RWPE2 (cell line): ENCODE measurements around the gene KRT4.

ENCODE experiments used
- ATAC-seq: fragments of 200-7000 bp; cut with Tn5 transposase; 3 replicates; pipeline ENCODE4 v1.9.1; 2021; ENCODE audit warnings: low read depth
- DNase-seq: peaks from one replicate; pipeline ENCODE4 v3.0.0-alpha.2; 2020; ENCODE audit warnings: low spot score
- H3K27ac ChIP-seq: fragments of 450-650 bp; 2 replicates; pipeline ENCODE4 v1.5.1; 2017; ENCODE audit warnings: mild to moderate bottlenecking; ENCODE audit not compliant: poor library complexity, severe bottlenecking
- H3K27me3 ChIP-seq: fragments of 250-450 bp; sonication (Bioruptor Pico); 2 replicates; pipeline ENCODE4 v1.5.1; 2021; ENCODE audit warnings: mild to moderate bottlenecking, moderate library complexity; ENCODE audit not compliant: insufficient read depth, poor library complexity, severe bottlenecking
- H3K36me3 ChIP-seq: fragments of 250-450 bp; sonication (Bioruptor Pico); 2 replicates; pipeline ENCODE4 v1.5.1; 2020; ENCODE audit warnings: low read depth, mild to moderate bottlenecking, moderate library complexity
- H3K4me1 ChIP-seq: fragments of 250-450 bp; sonication (Bioruptor Pico); 2 replicates; pipeline ENCODE4 v1.5.1; 2021; ENCODE audit warnings: mild to moderate bottlenecking, moderate library complexity; ENCODE audit not compliant: insufficient read depth, poor library complexity, severe bottlenecking
- H3K4me3 ChIP-seq: fragments of 250-450 bp; sonication (Bioruptor Pico); 2 replicates; pipeline ENCODE4 v1.5.1; 2021; ENCODE audit warnings: mild to moderate bottlenecking, moderate library complexity; ENCODE audit not compliant: severe bottlenecking
- H3K9me3 ChIP-seq: fragments of 250-450 bp; sonication (Bioruptor Pico); 2 replicates; pipeline ENCODE4 v1.5.1; 2021; ENCODE audit warnings: mild to moderate bottlenecking, moderate library complexity; ENCODE audit not compliant: severe bottlenecking
- CTCF ChIP-seq: fragments of 450-650 bp; IDR thresholded peaks from one replicate; pipeline ENCODE4 v1.5.1; 2017; ENCODE audit warnings: mild to moderate bottlenecking, moderate library complexity; ENCODE audit not compliant: poor library complexity, severe bottlenecking

The KRT4 gene

DNA sequence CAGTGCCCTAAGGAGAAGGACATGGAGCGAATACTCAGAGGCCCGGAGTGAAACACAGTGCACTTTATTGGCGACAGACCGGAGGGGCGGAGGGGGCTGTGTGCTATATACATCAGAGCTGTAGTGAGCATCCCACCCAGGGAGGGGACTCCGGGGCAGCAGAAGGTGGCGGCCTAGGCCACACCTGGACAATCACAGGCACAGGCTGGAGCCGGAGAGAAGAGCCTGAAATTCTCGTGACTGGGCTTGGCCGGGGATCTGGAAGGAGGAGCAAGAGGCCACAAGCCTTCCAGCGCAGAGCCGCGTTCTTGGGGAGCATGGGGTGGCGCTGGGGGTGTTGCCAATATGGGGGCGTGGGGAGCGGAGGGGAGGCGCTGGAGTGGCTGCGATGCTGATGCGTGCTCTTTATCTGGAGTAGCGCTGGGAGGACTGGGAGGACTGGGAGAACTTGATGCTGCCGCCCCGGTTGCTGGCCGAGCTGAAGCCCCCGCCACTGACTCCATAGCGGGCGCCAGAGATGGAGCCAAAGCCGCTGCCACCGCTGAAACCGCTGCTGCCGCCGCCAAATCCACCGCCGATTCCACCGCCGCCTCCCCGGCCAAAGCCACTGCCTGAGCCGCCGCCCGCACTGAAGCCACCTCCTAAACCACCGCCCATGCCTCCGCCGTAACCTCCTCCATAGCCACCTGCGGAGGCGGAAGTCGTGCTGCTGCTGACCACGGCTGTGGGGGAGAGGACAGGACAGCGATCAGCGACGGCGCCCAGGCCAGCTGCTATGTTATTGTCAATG is 24.1 kb downstream of the KRT4 start:
- TF ChIP-seq CTCF = no peak
- H3K27me3 ChIP-seq = no peaks in the 10 kb centered on the region
- no peak overlapping the region for H3K27ac ChIP-seq
- H3K9me3 ChIP-seq = no peaks in the 10 kb centered on the region
- H3K4me3 ChIP-seq = no peak overlapping the region
- no peaks in the 10 kb centered on the region for H3K36me3 ChIP-seq
- H3K4me1 ChIP-seq = no peaks in the 10 kb centered on the region
- ATAC-seq (peak; percentile 43; the same call in 2 of the 3 replicates), DNase-seq (no peak)

DNA sequence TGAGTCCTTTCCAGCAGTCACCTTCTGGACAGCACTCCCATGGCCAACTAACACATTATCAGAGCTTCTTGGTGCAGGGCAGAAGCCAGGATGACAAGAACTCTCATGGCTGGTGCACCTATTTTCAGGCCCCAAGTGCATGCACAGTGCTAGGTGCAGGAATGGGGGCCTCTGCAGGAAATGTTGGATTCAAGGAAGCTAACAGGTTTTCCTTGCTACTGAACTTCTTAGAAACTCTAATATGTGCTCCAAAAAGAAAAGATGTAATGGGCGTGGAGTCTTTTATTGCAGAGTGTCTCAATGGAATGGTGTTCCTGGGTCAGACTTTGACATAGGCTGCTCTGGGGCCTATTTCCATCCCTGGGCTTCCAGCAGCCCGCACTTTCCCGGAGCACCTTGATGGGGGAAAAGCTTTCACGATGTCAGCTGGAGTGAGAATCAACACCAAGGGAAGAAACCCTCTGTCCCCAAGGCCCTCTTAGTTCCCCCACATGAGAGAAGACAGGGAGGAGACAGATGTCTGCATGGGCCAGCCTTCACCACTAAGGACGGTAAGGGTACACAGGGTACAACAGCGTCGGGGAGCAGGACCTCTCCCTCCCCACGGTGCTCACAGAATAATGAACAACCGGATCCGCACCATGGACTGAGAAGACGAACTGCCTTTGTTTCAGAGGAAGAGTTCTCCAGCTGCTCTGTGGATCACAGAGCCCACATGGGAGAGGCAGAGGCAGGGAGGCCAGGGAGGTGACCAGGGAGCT is 24.9 kb downstream of the KRT4 start:
- TF ChIP-seq CTCF = no peak
- Histone ChIP-seq H3K4me1 (no peaks in the 10 kb centered on the region), H3K27ac (no peak overlapping the region), H3K36me3 (no peaks in the 10 kb centered on the region), H3K27me3 (no peaks in the 10 kb centered on the region), H3K4me3 (no peak overlapping the region), H3K9me3 (no peaks in the 10 kb centered on the region)
- no peak for ATAC-seq
- DNase-seq = no peak

GRCh38 chr12:52788192-52788875 is 25.6 kb downstream of the KRT4 start:
- DNase-seq (no peak), ATAC-seq (no peak)
- Histone ChIP-seq H3K4me1 (no peaks in the 10 kb centered on the region), H3K27ac (no peak overlapping the region), H3K4me3 (no peak overlapping the region), H3K36me3 (no peaks in the 10 kb centered on the region), H3K9me3 (no peaks in the 10 kb centered on the region), H3K27me3 (no peaks in the 10 kb centered on the region)
- TF ChIP-seq CTCF = no peak

DNA sequence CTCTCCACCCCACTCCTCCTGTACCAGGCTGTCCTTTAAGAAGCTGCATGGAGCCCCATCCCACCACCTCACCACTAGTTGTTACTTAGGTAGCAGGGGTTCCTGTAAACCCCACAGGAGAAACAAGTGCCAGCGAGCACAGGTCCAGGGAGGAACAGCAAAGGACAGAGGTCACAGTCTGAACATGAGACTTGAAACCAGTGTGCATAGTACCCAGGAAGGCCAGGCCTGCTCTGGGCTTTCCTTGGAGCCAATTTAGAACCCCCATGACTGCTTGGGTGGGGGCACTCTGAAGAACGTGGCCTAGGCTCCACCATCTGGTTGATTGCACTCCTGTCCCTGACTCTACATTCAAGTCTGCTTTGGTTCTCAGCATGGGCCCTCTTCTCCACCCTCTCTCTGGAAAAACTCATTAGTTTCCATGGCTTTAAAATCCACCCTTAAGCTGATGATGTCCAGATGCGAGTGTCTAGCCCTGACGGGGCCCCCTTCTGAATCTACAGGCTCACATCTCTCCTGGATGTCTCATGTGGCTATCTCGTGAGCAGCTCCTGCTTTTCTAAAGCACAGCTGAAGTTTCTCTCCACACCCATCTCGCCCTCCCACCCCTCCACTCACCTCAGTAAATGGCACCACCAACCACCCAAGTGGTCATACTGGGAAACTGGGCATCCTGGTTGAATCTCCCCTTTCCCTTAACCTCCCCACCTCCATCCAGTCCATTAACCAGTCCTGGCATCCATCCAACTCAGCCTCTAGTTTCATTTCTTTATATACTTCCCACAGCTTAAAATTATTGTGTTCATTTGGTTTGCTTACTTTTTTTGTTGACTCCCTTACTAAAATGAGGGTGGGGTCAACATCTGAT is 26.4 kb downstream of the KRT4 start:
- Histone ChIP-seq H3K4me3 (no peak overlapping the region), H3K4me1 (no peaks in the 10 kb centered on the region), H3K9me3 (no peaks in the 10 kb centered on the region), H3K27me3 (no peaks in the 10 kb centered on the region), H3K27ac (no peak overlapping the region), H3K36me3 (no peaks in the 10 kb centered on the region)
- no peak for ATAC-seq
- TF ChIP-seq CTCF = no peak
- DNase-seq = no peak
